Fibroblast of the aortic adventitia (primary cell): ENCODE results near the gene FAM89B. TPM values are rescaled to one million over a fixed set of nuclear protein-coding genes. Genes with fewer than 3 reads are reported as not detected.

Experiments
- DNase-seq: peaks from one replicate; pipeline ENCODE4 v3.0.0-alpha.2; 2010; ENCODE audit warnings: low read depth
- H3K4me3 ChIP-seq: 2 replicates; pipeline ENCODE4 v1.5.1; 2011; ENCODE audit warnings: low read depth, mild to moderate bottlenecking, control low read depth, low read length, moderate library complexity
- CTCF ChIP-seq: IDR thresholded peaks from 2 replicates; pipeline ENCODE4 v1.5.1; 2011; ENCODE audit warnings: mild to moderate bottlenecking, low read length, control low read depth, inconsistent platforms; ENCODE audit not compliant: insufficient read depth
- total RNA-seq: library from RNA; depleted of rRNA; stranded (reverse); fragments of >200 nt; gene quantifications from 2 replicates; pipeline ENCODE4 v1.2.3, GENCODE V29; 2012; ENCODE audit warnings: low replicate concordance

Gene FAM89B
- total RNA-seq, 1 donor = 21.6 TPM

DNA sequence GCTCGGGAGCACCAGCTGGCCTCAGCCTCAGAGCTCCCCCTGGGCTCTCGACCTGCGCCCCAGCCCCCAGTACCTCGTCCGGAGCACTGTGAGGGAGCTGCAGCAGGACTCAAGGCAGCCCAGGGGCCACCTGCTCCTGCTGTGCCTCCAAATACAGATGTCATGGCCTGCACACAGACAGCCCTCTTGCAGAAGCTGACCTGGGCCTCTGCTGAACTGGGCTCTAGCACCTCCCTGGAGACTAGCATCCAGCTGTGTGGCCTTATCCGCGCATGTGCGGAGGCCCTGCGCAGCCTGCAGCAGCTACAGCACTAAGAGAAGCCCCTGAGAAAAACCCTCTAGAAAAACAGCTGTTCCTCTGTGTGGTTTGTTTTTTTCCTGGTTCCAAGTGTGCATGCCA, 918 bp upstream of the FAM89B start:
- no peak for TF ChIP-seq CTCF
- peak overlapping the region; percentile 93 for H3K4me3 ChIP-seq

GRCh38 chr11:65571940-65572339, 398 bp upstream of the FAM89B start:
- H3K4me3 ChIP-seq = peak overlapping the region; percentile 93
- TF ChIP-seq CTCF = peak; percentile 47
- peak; percentile 54 for DNase-seq

More for the DNA sequence above, 918 bp upstream of the FAM89B start:
- DNase-seq = no peak

DNA sequence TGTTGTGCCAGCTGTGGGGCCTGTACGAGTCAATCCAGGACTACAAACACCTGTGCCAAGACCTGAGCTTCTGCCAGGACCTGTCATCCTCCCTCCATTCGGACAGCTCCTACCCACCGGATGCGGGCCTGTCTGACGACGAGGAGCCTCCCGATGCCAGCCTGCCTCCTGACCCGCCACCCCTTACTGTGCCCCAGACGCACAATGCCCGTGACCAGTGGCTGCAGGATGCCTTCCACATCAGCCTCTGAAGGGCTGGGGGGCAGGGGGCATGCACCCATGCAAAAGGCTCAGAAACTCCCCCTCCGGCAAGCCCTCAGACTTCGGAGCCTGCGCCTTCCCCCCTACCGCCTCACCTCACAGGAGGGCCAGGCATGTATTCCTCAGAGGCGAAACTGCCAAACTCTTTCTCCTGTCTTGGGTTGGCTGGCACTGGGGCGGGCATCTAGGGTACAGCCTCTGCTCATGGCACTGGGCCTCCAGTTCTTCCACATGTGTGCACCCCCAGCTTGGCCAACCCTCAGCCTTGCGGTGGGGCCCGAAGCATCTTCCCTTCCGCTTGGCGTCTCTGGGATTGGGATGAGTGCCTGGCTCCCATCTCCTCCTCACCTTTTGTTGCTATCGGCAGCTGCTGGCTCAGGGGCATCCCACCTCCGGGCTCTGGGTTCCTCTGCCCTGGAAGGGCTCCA, 1.2 kb downstream of the FAM89B start:
- DNase-seq = no peak
- peak overlapping the region; percentile 93 for H3K4me3 ChIP-seq
- no peak for TF ChIP-seq CTCF

- DNase-seq = peak; percentile 95
- peak; percentile 67 for TF ChIP-seq CTCF
- peak overlapping the region; percentile 93 for H3K4me3 ChIP-seq
Measured at GRCh38 chr11:65574109-65574810, 1.9 kb downstream of the FAM89B start.

- no peak for TF ChIP-seq CTCF
- DNase-seq = peak; percentile 33
- H3K4me3 ChIP-seq = peak overlapping the region; percentile 69
Measured at GRCh38 chr11:65574811-65575567, 2.7 kb downstream of the FAM89B start.

GRCh38 chr11:65575568-65576231, 3.4 kb downstream of the FAM89B start, which contains the start of gene EHBP1L1:
EHBP1L1 (plus strand) TSS chr11:65576053; CDS start chr11:65576303, 250 bp downstream.
- peak; percentile 54 for DNase-seq
- H3K4me3 ChIP-seq = peak within 1 kb of the TSS; percentile 81
- no peak for TF ChIP-seq CTCF
